GM18861 (cell line): Measurements from ENCODE around the gene ADAMTS17.

Experiments
- ATAC-seq: cut with Tn5 transposase; IDR thresholded peaks from one replicate; pipeline ENCODE4 v1.9.1; 2021; ENCODE audit not compliant: unreplicated experiment

The ADAMTS17 gene

GRCh38 chr15:100252779-100253417, 88.9 kb downstream of the ADAMTS17 start:
- no peak for ATAC-seq

GRCh38 chr15:100252359-100252758, 89.4 kb downstream of the ADAMTS17 start:
- no peak for ATAC-seq

GRCh38 chr15:100250176-100250800, 91.5 kb downstream of the ADAMTS17 start:
- no peak for ATAC-seq

- no peak for ATAC-seq
These were observed 92.5 kb downstream of the ADAMTS17 start for GRCh38 chr15:100249096-100249815.

GRCh38 chr15:100248236-100248635, 93.5 kb downstream of the ADAMTS17 start:
- ATAC-seq = no peak

- ATAC-seq = no peak
These were observed 94.2 kb downstream of the ADAMTS17 start for GRCh38 chr15:100247228-100248225.

GRCh38 chr15:100245855-100246254, 95.9 kb downstream of the ADAMTS17 start:
- no peak for ATAC-seq

GRCh38 chr15:100245487-100245820, 96.3 kb downstream of the ADAMTS17 start:
- no peak for ATAC-seq

- ATAC-seq = no peak
These were observed 96.8 kb downstream of the ADAMTS17 start for GRCh38 chr15:100244796-100245486.

- no peak for ATAC-seq
These were observed 98.8 kb downstream of the ADAMTS17 start for GRCh38 chr15:100242989-100243388.

- ATAC-seq = no peak
These were observed 99.9 kb downstream of the ADAMTS17 start for GRCh38 chr15:100241572-100242482.

- ATAC-seq = no peak
These were observed 104.6 kb downstream of the ADAMTS17 start for GRCh38 chr15:100236981-100237720.

- ATAC-seq = no peak
These were observed 106.7 kb downstream of the ADAMTS17 start for GRCh38 chr15:100235030-100235617.

GRCh38 chr15:100234158-100235029, 107.4 kb downstream of the ADAMTS17 start:
- no peak for ATAC-seq

GRCh38 chr15:100230784-100231183, 111.0 kb downstream of the ADAMTS17 start:
- ATAC-seq = no peak

- ATAC-seq = no peak
These were observed 112.3 kb downstream of the ADAMTS17 start for GRCh38 chr15:100229181-100230163.
